GM23338 (cell line): Measurements from ENCODE around the gene BCKDHA. TPM values are rescaled to one million over a fixed set of nuclear protein-coding genes. Genes with fewer than 3 reads are reported as not detected.

Experiments used
- ATAC-seq: fragments of 200-7000 bp; cut with Tn5 transposase; 3 replicates; pipeline ENCODE4 v1.9.1; 2020
- DNase-seq: peaks from one replicate; pipeline ENCODE4 v3.0.0-alpha.2; 2015; ENCODE audit warnings: low spot score
- H2AFZ ChIP-seq: fragments of 200-600 bp; sonication (generic); 2 replicates; pipeline ENCODE4 v1.8.0; 2016; ENCODE audit warnings: antibody characterized with exemption, mild to moderate bottlenecking, moderate library complexity
- H3F3A ChIP-seq: fragments of 200-600 bp; sonication (generic); replicated peaks from 2 replicates; pipeline ENCODE4 v1.8.0; 2017; ENCODE audit warnings: antibody characterized with exemption, mixed run types, low read depth
- H3K27ac ChIP-seq: fragments of 200-600 bp; sonication (generic); 2 replicates; pipeline ENCODE4 v1.6.1; 2016; ENCODE audit warnings: low read depth
- H3K27me3 ChIP-seq: fragments of 200-600 bp; sonication (generic); 2 replicates; pipeline ENCODE4 v1.8.0; 2016; ENCODE audit warnings: mild to moderate bottlenecking, mixed run types, moderate library complexity; ENCODE audit not compliant: insufficient read depth
- H3K36me3 ChIP-seq: fragments of 200-600 bp; sonication (generic); 2 replicates; pipeline ENCODE4 v1.8.0; 2016; ENCODE audit warnings: mild to moderate bottlenecking; ENCODE audit not compliant: insufficient read depth
- H3K4me1 ChIP-seq: fragments of 200-600 bp; sonication (generic); 2 replicates; pipeline ENCODE4 v1.8.0; 2016; ENCODE audit warnings: mild to moderate bottlenecking, moderate library complexity; ENCODE audit not compliant: insufficient read depth
- H3K4me2 ChIP-seq: fragments of 200-600 bp; sonication (generic); 2 replicates; pipeline ENCODE4 v1.7.1; 2017; ENCODE audit warnings: mixed run types
- H3K4me3 ChIP-seq: fragments of 200-600 bp; sonication (generic); 2 replicates; pipeline ENCODE4 v1.6.1; 2016; ENCODE audit warnings: mixed run types
- H3K79me2 ChIP-seq: fragments of 200-600 bp; sonication (generic); replicated peaks from 2 replicates; pipeline ENCODE4 v1.8.0; 2017; ENCODE audit warnings: mild to moderate bottlenecking; ENCODE audit not compliant: insufficient read depth
- H3K9me2 ChIP-seq: fragments of 200-600 bp; sonication (generic); 2 replicates; pipeline ENCODE4 v1.8.0; 2017; ENCODE audit not compliant: insufficient read depth
- H4K20me1 ChIP-seq: fragments of 200-600 bp; sonication (generic); replicated peaks from 2 replicates; pipeline ENCODE4 v1.8.0; 2017; ENCODE audit warnings: mild to moderate bottlenecking; ENCODE audit not compliant: insufficient read depth
- H3K27ac Mint-ChIP-seq: 2 replicates; pipeline ENCODE4 v1.8.0; 2020; ENCODE audit warnings: inconsistent platforms, mild to moderate bottlenecking, moderate library complexity, mixed read lengths
- H3K27me3 Mint-ChIP-seq: 3 replicates; pipeline ENCODE4 v1.8.0; 2022; ENCODE audit warnings: low read depth, mild to moderate bottlenecking, moderate library complexity, mixed read lengths, inconsistent platforms; ENCODE audit not compliant: insufficient read depth, poor library complexity
- H3K36me3 Mint-ChIP-seq: 3 replicates; pipeline ENCODE4 v1.8.0; 2021; ENCODE audit warnings: low read depth, mild to moderate bottlenecking, inconsistent platforms, moderate library complexity, mixed read lengths
- H3K4me1 Mint-ChIP-seq: 3 replicates; pipeline ENCODE4 v1.8.0; 2020; ENCODE audit warnings: mild to moderate bottlenecking, inconsistent platforms, mixed read lengths
- H3K4me3 Mint-ChIP-seq: 3 replicates; pipeline ENCODE4 v1.8.0; 2021; ENCODE audit warnings: moderate library complexity, mild to moderate bottlenecking, inconsistent platforms, mixed read lengths
- H3K9me3 Mint-ChIP-seq: 3 replicates; pipeline ENCODE4 v1.8.0; 2020; ENCODE audit warnings: moderate library complexity, mild to moderate bottlenecking, inconsistent platforms, mixed read lengths
- EZH2 ChIP-seq: fragments of 200-600 bp; sonication (generic); IDR thresholded peaks from one replicate; pipeline ENCODE4 v1.8.0; 2017; ENCODE audit warnings: antibody characterized with exemption, mild to moderate bottlenecking, low read depth; ENCODE audit not compliant: unreplicated experiment
- EZH2phosphoT487 ChIP-seq: fragments of 200-600 bp; sonication (generic); IDR thresholded peaks from one replicate; pipeline ENCODE4 v1.8.1; 2018; ENCODE audit warnings: antibody characterized with exemption; ENCODE audit not compliant: unreplicated experiment
- JUNB ChIP-seq: IDR thresholded peaks from one replicate; pipeline ENCODE4 v1.6.1; 2016; ENCODE audit warnings: antibody characterized with exemption; ENCODE audit not compliant: unreplicated experiment
- NANOG ChIP-seq: IDR thresholded peaks from 2 replicates; pipeline ENCODE4 v1.6.1; 2016; ENCODE audit warnings: antibody characterized with exemption, borderline replicate concordance
- POLR2AphosphoS5 ChIP-seq: IDR thresholded peaks from 2 replicates; pipeline ENCODE4 v1.6.1; 2016; ENCODE audit warnings: antibody characterized with exemption, low read depth
- REST ChIP-seq: IDR thresholded peaks from one replicate; pipeline ENCODE4 v1.6.1; 2018; ENCODE audit warnings: antibody characterized with exemption; ENCODE audit not compliant: unreplicated experiment
- STAT1 ChIP-seq: IDR thresholded peaks from one replicate; pipeline ENCODE4 v1.6.1; 2016; ENCODE audit warnings: antibody characterized with exemption; ENCODE audit not compliant: unreplicated experiment
- ZNF114 ChIP-seq: fragments of 250-450 bp; sonication (Bioruptor Pico); IDR thresholded peaks from 2 replicates; pipeline ENCODE4 v1.5.0; 2020; ENCODE audit warnings: mild to moderate bottlenecking, moderate library complexity
- ZNF331 ChIP-seq: fragments of 250-450 bp; sonication (Bioruptor Pico); IDR thresholded peaks from 2 replicates; pipeline ENCODE4 v1.5.0; 2020; ENCODE audit warnings: low read depth, mild to moderate bottlenecking, moderate library complexity
- polyA plus RNA-seq: library from polyadenylated mRNA; unstranded; fragments of >200 nt; fragmentation: Nextera tagmentation; extraction: Ambion mirVana; gene quantifications from 2 replicates; pipeline ENCODE4 v1.2.1, GENCODE V29; 2016
- total RNA-seq: library from RNA; depleted of rRNA; stranded (reverse); fragments of >200 nt; shearing (Covaris generic); gene quantifications from 2 replicates; pipeline ENCODE4 v1.2.3, GENCODE V29; 2014
- TF ChIP-seq, protein P1 (sequence below): IDR thresholded peaks from 2 replicates; pipeline ENCODE4 v1.6.1; 2016; ENCODE audit warnings: antibody characterized with exemption

BCKDHA gene
- total and polyA plus RNA-seq, 2 experiments from 2014 or later, result 15.0 to 42.4 TPM

GRCh38 chr19:41411968-41412265 is 14.3 kb downstream of the BCKDHA start:
- Mint-ChIP-seq H3K9me3 (no peaks in the 10 kb centered on the region), H3K36me3 (peaks cover 8% of the 10 kb centered on the region; the same call in 2 of the 3 replicates), H3K4me1 (peaks cover 7% of the 10 kb centered on the region), H3K27me3 (peaks cover 10% of the 10 kb centered on the region), H3K27ac (no peak overlapping the region), H3K4me3 (no peak overlapping the region)
- Histone ChIP-seq H3K4me3 (no peak overlapping the region), H3K27me3 (no peaks in the 10 kb centered on the region), H2AFZ (no peak overlapping the region), H3F3A (peaks cover 7% of the 10 kb centered on the region; the same call in 1 of the 2 replicates), H3K4me2 (no peak overlapping the region), H3K36me3 (no peaks in the 10 kb centered on the region), H3K4me1 (no peaks in the 10 kb centered on the region), H4K20me1 (no peaks in the 10 kb centered on the region), H3K79me2 (no peaks in the 10 kb centered on the region), H3K9me2 (no peaks in the 10 kb centered on the region), H3K27ac (no peak overlapping the region)
- ATAC-seq (no peak), DNase-seq (no peak)
- no peak for TF ChIP-seq NANOG
- TF ChIP-seq ZNF114 (CRISPR knock-in tag), result no peak
- no peak for TF ChIP-seq REST
- TF ChIP-seq, protein P1, sequence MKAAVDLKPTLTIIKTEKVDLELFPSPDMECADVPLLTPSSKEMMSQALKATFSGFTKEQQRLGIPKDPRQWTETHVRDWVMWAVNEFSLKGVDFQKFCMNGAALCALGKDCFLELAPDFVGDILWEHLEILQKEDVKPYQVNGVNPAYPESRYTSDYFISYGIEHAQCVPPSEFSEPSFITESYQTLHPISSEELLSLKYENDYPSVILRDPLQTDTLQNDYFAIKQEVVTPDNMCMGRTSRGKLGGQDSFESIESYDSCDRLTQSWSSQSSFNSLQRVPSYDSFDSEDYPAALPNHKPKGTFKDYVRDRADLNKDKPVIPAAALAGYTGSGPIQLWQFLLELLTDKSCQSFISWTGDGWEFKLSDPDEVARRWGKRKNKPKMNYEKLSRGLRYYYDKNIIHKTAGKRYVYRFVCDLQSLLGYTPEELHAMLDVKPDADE, result no peak

DNA sequence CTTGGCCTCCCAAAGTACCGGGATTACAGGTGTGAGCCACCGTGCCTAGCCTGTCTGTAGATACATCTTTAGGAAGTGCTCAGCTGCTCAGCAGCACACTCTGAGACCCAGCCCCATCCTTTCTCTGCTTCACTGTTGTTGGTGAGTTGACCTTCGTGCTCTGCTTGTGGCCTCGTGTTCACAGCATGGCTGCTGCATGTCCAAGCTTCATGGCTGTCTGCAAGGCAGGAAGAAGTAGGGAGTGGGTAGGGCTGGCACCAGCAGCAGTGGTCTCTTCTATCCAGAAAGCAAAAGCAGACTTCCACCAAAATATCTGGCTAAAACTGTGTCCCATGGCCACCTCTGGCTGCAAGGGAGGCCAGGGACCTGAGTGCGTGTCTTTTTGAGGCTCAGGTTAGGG is 15.3 kb downstream of the BCKDHA start:
- no peaks in the 10 kb centered on the region for H3K79me2 ChIP-seq
- H3K4me3 Mint-ChIP-seq, result no peak overlapping the region
- no peak overlapping the region for H3K27ac ChIP-seq
- H3K36me3 ChIP-seq, result no peaks in the 10 kb centered on the region
- no peaks in the 10 kb centered on the region for H3K9me3 Mint-ChIP-seq
- H3K27ac Mint-ChIP-seq, result no peak overlapping the region
- no peaks in the 10 kb centered on the region for H3F3A ChIP-seq
- no peaks in the 10 kb centered on the region; the same call in 2 of the 3 replicates for H3K4me1 Mint-ChIP-seq
- H3K9me2 ChIP-seq, result no peaks in the 10 kb centered on the region
- ATAC-seq (no peak), DNase-seq (no peak)
- peaks cover 10% of the 10 kb centered on the region for H3K27me3 Mint-ChIP-seq
- no peaks in the 10 kb centered on the region for H3K27me3 ChIP-seq
- H3K4me3 ChIP-seq, result no peak overlapping the region
- no peaks in the 10 kb centered on the region for H4K20me1 ChIP-seq
- no peak overlapping the region for H2AFZ ChIP-seq
- peaks cover 11% of the 10 kb centered on the region; the same call in 2 of the 3 replicates for H3K36me3 Mint-ChIP-seq
- no peaks in the 10 kb centered on the region for H3K4me1 ChIP-seq
- H3K4me2 ChIP-seq, result no peak overlapping the region
- TF ChIP-seq REST (no peak), EZH2 (no peak), JUNB (no peak), NANOG (no peak), ZNF114 (CRISPR knock-in tag) (no peak), POLR2AphosphoS5 (no peak), STAT1 (no peak), EZH2phosphoT487 (no peak), ZNF331 (CRISPR knock-in tag) (no peak)
- TF ChIP-seq, protein P1, result no peak
